GM19238 (cell line): ENCODE data around the gene PIM3.
A peak's percentile ranks its signal among the peaks of the same experiment; 100 is the strongest.

ENCODE experiments used
- DNase-seq: peaks from one replicate; pipeline ENCODE4 v3.0.0; 2011; ENCODE audit warnings: low spot score; ENCODE audit not compliant: insufficient read length

The PIM3 gene

DNA sequence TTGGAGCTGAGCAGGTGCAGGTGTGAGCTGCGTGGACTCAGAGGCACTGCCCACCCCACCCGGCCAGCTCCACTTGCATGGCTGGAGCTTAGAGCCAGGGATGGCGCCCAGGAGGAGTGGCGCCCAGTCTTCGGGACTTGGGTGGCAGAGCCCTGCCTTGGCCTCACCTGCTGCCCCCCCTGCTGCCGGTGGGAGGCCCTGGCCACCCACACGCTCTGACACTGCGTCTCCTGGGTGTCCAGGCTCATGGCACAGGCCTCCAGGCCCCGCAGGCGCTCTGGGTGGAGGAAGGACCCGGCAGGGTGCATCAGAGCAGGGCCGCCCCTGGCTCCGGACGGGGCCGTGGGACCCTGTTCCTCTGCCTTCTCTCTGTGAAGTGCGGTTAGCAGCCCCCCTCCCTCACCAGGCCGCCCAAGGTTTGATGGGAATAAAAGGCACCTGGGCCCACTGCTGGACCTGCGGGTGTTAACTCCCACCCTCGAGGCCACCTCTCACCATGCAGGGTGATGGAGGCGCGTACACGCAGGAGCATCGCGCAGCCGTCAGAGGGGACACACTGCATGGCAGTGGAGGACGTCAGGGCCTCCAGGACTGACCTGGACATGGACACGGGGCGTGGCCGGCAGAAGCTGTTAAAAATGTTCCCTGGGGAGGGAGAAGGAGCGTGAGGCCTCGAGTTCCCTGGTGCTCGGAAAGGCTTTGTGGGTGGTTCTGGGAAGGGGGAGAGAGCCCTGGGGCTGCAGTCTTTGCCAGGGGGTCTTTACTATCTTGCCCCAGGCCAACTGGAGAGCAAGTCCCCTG is 40.2 kb downstream of the PIM3 start:
- no peak for DNase-seq

DNA sequence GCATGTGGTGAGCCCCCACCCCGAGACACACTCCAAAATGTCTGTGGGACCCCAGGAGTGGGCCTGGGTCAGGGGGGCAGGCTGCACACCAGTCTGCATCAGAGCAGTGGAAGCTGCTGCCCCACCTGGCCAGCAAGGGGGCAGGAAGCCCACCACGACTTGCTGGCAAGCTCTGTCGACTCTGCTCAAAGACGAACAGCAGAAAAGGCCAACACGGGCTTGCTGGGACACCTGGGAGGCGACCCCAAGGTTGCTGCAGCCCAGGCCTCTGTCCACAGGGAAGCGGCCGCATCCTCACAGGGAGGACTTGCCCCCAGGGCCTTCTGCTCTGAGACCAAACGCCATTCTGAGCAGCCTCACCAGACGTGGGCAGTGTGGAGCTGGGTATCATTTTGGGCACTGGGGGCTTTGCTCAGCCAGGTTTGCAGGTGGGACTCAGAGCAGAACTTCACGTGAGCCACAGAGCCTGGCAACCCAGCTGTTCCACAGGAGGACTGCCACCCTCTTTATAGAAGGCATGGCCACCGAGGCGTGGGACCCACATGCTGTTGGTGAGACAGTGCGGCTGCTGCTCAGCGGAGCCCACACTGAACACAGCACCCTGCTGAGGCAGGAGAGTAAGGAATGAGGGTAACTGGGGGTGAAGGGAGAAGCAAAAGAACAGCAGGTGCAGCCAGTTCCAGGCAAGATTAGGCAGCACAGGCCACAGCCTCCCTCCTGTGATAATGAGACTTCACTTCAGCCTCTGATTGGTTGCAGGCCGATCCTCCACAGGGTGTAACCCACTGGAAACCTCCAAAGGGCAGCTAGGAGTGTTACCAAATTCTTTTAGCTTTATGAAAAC is 41.0 kb downstream of the PIM3 start:
- no peak for DNase-seq

DNA sequence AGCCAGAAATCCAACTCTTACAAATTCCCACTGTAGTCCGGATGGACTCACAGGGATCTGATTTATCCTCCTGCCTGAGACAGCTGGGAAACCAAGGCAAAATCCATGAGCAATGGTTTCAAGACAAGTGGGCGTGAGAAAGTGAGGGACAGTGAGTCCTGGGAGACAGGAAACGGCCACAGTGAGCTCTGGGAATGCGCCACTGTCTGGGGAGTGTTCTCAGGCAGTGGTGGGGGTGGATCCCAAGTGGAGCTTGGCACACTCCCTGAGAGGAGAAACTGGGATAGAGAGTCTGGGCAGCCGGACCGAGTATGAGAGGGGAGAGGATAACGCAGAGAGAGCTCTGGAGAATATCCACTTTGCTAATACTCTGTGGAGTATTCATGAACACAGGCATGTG is 42.2 kb downstream of the PIM3 start:
- no peak for DNase-seq

DNA sequence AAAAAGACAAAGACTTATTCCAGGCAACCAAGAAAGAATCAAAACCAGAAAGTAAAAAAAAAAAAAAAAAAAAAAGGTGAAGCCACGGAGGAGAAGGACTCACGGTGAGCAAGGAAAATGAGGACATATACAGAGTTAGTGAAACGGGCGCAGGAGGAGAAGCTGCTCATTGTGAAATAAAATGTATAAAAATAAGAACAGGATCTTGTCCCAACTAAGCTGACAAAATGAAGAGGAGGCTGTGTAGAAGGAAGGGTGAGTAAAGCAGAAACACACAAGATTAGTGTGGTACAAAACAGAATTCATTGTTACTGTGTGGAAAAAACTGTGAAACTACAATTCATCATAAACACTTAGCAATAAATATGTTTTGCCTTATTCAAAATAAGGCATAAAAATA is 44.3 kb downstream of the PIM3 start:
- DNase-seq: no peak

DNA sequence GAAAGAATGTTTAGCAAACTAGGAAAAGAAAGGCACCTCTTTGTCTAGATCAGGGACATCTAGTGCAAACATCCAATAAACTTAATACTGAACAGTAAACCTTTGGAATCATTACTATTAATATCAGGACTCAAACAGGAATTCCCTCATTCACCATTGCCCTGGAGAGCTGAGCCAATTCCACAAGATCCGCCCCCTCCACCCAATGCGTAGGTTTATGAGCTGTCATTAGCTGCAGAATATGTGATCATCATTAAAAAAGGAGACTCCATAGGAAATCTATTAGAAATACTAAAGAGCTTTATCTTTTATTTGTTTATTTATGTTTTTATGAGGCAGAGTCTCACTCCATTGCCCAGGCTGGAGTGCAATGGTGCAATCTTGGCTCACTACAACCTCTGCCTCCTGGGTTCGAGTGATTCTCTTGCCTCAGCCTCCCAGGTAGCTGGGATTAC is 46.5 kb downstream of the PIM3 start:
- DNase-seq: no peak

DNA sequence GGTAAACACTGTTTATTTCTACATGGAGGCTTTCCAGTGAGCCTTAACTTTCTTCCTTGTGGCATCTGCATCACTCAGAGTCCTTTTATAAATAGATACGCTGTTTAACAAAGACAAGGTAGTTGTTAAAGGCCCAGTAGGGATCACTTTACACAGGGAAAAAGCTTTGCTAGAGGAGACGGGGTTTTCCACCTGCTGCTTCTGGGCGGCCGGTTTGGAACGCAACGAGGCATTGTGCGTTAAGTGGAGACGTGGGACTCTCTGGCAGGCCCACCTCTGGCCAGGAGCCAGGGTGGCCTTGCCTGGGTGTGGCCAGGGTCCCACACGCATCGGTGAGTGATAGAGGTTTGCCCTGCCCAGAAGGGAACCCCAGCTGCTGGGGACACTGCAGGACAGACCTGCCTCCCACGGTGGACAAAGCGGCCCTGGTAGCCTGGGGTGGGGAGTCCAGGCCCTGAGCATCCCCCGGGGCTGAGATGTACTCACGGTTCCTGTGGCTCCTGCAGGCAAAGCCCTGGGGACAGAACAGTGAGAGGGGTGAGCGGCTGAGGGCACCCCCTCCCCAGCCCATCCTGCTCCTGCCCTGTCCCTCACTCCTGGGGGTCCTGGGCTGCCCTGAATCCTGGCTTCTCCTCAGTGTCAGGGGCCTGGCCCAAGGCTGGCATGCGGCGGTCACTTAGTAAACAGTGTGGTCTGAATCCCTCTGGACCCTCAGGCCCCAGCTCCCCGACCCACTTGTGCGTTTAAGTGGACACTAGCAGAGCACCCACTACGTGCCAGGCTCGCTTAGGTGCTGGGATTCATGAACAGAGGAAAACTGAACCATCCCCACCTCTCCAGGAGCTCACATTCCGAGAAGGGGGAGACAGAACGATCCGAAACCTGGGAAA is 47.8 kb downstream of the PIM3 start:
- DNase-seq: no peak

DNA sequence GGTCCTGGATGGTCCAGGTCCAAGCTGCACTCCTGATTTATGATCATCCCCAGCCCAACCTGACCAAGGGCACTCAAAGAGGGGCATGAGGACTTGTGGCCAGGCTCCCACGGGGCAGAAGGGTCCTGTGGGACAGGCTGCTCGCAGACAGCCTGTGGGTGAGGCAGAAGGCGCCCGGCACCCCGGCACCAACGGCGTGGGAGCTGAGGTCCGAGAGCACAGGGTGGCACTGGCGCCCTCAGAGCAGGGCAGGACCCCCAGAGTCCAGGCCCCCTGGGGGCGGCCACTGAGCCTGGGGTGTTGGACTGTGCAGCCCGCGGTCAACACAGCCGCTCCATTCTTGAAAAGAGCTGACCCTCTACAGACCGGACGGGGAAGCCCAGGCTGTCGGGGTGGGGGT is 48.7 kb downstream of the PIM3 start:
- DNase-seq: no peak

DNA sequence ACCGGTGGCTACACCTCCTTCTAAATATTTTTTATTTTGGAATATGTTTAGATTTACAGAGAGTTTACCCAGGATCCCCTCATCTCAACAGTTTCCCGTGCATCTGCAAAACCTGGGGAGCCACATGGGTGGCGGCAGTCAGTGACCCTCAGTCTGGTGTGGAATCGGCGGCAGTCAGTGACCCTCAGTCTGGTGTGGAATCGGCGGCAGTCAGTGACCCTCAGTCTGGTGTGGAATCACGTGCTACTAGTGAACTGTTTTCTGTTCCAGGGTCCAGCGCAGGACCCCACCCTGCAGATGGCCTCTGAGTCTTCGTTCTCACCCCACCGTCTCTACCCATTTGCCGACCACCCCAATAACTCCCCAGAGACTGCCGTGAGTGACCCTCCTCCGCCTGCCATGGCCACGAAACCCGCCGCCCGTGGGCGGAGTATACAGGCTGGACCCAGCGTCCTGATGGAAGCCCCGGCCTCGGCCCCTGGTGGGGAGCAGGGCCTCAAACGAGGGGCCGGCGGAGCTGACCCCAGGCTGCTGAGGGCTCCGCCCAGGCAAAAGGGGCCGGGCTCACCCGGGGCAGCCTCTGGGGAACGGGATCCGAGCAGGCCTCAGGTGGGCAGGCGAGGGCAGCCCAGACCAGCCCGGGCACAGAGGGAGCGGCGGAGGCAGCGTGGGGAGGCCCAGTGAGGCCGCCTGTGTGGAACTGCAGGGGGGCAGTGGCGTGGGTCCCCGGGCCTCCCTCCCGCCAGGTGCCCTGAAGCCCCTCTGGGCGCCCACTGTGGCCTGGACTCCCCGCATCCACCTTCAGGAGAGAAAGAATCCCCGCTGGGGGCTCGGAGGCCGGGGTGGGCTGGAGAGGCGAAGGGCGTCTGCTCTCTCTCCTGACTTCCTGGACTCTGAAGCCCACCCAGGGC is 49.4 kb downstream of the PIM3 start:
- no peak for DNase-seq

DNA sequence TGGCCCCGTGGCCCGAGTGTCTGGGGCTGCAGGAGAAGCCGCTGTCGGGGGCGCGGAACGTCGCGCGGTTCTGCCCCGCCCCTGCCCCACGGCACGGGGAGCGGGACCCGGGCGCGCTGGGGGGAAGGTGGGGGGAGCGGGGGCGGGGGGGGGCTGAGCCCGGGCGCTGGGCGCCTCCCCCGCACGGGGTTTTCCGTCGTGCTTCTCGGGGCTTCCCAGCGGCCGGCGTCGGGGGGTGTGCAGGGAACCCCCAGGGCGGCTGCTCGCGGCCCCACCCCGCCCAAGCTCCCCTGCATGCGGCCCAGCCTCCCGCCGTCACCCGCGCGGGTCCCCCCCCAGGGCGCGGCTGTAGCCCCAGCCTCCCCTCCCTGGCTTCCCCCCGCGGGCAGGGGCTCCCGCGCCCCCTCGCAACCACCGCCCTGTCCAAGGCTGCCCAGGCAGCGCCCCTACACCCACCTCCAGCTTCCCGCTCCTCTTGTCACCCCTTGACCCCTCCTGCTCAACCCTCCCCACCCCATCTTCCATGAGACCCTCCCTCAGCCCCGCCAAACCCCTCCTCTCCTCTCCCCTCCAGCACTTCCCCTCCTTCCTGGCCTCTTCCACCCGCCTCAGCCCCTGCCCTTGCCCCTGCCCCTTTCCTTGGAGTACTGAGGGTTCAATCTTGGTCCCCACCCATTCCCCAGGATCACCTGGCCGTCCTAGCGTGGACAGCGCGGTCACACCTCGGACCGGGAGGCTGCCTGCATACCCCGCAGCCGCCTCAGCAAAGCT is 50.3 kb downstream of the PIM3 start:
- peak; percentile 66 for DNase-seq

DNA sequence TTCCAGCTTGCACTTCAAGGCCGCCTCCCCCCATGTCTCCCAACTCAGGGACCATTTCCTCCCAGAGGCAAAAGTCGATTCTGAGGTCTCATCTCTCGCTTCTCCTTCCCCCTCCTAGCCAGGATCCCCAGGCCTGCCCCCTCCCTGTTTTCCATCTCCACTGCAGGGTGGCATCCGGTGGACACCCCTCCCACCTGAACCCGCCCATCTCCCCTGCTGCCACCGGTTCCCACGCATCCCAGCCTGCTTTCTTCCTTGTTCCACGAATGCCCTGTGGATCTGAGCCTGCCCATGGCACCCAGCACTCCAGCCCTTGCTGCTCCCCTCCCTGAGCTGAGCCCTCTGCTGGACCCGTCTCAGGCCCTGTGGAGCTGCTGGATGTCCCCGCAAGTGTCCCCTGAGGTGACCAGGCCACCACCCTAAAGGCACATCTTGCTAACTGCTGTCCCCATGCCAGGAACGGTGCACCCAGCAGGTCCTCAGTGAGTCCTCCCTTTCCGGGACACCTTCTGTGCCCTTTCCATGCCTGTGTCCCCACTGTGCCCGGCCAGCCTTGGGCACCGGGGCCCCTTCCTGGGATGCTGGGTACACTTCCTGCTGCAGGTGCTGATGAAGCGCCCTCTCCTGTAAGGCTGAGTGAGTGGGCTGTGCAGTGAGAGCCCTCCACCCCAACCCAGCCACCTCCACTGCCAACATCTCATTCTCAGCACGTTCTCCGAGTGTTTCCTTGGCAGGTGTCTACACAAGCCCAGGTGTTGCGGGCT is 51.1 kb downstream of the PIM3 start:
- DNase-seq: no peak

DNA sequence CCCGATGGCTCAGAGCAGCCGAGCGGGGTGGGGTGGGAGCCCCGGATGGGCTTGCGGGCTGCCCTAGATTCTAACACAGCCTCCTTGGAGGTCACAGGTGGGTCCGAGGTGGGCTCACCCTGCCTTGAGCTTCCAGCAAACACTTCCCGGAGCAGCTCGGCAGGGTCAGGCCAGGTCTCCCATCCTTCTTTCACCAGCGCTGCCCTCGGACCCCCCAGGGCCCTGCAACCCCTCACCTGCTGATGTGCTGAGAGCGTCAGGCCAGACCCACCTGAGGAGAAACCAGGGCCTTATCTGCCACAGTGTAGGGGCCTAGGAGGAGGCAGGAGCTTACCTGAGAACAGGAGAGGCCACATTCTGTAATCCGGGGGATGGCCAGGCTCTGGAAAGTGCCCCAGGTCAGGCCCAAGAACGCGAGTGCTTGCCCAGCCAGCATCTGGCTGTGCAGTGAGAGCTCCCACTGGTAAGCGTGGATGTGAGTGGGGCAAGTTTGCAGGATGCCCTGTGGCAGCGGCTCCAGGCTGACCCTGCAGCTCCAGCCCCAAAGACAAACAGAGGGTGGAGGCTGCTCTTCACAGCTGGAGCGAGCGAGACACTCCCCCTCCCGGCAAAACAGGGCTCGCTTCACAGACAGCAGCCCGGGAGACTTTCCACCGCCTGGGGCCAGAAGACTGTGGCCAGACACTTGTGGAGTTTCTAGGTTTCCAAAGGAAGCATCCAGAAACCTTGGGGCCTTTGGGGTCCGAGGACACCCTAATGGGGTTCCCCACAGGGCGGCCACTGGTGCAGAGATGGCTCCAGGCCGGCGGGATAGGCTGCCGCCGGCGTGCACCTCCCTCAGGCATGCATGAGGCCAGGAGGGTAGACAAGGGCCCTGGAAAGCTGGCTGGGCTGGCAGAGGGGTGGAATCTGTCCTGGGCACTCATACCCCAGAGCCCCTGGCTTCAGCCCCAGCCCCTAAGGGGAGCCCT is 51.9 kb downstream of the PIM3 start, which contains the start of gene IL17REL:
Gene IL17REL, minus strand, starts transcription at position 555 of the 971 bp plus-strand sequence. Its CDS starts 119 bp downstream, at position 436.
- no peak for DNase-seq
